ENCODE data around the gene OSGEP.

The OSGEP gene

DNA sequence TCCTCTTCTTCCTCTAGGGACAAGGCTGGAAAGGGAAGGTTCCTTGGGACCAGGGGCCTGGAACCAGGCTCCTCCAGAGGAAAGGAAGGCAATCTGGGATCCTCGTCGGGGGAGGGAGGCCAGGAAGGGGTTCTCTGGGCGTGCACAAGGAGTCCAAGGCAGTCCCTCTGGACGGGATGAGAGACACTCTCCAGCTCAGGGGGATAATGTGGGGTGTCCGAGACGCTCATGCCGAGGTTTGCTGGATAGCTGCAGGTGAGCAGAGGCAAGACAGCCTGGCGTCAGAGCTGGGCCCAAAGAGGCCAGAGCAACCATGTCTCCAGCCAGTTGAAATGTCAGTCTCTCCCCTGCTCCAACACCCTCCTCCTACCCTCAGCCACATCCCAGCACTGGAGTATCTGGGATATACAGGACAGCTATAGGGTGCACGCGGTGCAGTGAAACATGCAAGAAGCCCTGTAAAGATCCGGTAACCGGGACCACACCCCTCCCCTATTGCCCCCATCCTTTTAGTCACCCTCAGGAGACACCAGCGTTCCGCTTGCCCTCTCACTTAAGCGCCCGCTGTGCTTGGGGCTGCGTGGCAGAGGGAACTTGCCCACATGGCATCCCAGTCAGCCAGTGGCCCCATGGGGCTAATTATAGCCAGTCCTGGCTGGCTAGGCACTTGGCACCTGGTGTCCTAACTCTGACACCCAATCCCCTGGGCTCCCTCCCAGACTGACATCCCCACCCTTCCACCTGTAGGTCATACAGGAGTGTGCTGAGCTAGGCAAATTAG lies 18.8 kb downstream of the OSGEP start, which contains the start of gene KLHL33:
Gene KLHL33 (minus strand): TSS at position 585 of the 781 bp plus-strand sequence. CDS start 355 bp downstream, at position 230.
- Histone ChIP-seq H3K36me3 (ENCODE audit: insufficient read depth, low read length) (no peaks in the 10 kb centered on the region), H3K4me1 (ENCODE audit: insufficient read depth, low read length) (no peaks in the 10 kb centered on the region), H2AFZ (ENCODE audit: low read depth, low read length) (peak within 1 kb of the TSS; percentile 28), H3K4me3 (ENCODE audit: low read length) (no peak within 1 kb of the TSS), H3K9me3 (ENCODE audit: low read length) (peaks cover 2% of the 10 kb centered on the region), H3K27me3 (ENCODE audit: insufficient read depth, low read length) (peaks cover 40% of the 10 kb centered on the region)

DNA sequence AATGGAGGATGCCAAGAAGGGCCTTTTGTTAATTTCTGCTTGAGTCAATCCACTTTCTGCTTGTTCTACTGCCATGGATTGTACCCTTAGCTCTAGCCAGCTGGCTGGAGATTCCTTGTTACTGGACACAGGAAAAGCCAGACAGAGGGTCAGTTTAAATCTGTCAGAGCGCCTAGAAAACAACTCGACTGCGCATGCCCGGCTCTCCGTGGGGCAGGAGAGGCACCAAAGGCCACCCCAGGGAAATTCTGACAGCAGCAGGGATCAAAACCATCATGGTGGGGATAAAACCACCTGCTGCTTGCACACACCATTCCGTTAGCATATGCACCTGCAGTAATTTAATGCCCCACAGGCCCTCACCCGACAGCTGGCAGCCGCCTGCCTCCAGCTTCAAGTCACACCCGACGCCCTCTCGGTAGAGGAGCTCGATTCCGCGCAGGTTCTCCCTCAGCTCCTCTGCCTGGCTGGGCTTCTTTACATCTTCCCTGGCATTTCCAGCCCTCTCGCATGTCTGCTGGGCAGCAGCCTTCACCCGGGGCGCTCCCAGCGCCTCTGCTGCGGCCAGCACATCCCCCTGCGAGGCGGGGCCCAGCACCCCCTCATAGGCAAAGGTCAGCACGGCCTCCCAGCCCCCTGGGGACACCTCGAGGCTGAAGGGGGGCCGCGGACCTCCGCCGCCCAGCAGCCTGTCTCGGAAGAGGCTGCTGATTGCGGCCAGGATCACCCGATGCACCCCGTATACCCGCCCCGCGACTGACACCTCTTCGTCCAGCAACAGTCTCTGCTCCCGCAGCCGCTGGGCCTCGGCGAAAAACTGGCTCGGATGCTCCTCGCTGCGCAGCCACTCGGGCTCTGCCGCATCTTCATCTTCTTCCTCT lies 19.7 kb downstream of the OSGEP start:
- Histone ChIP-seq H3K27me3 (ENCODE audit: insufficient read depth, low read length) (peaks cover 40% of the 10 kb centered on the region), H3K4me1 (ENCODE audit: insufficient read depth, low read length) (no peaks in the 10 kb centered on the region), H3K36me3 (ENCODE audit: insufficient read depth, low read length) (no peaks in the 10 kb centered on the region), H3K9me3 (ENCODE audit: low read length) (peaks cover 2% of the 10 kb centered on the region), H2AFZ (ENCODE audit: low read depth, low read length) (peak overlapping the region; percentile 28), H3K4me3 (ENCODE audit: low read length) (no peak overlapping the region)

DNA sequence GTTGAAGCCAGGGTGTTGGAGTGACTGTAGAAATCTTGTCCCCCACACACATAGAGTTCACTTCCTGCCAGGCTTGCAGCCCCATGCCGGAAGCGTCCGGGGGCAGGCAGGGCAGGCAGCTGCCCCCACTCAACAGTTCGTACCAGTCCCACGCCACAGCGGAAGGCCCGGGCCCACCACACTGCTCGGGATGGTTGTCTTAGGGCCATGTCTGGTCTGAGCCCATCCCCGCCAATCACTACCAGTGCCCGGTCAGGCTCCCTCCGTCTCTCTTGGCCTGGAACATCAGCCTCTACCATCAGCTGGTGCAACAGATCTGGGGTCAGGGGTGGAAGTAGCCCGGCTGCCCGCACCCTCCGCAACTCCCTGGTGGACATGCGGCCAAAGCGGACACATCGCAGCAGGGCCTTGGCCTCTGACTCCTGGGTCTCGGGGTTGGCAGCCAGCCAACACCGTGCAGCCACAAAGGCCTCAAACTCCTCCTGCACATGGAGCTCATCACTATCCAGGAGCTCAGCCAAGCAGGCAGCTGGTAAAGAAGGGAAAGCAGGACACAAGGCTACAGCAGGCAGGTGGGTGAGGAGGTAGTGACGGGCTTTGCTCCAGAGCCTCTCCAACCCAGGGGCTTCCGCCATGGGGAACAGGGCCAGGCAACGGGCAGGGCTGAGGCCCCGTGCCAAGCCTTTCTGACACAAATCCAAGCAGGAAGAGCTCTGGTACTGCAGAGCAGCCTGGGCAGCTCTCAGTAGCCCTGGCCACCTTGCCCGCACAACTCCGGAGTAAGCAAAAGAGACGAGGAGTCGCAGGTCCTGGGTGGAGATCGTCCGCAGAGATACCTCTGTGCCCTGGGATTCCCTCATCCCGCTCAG lies 24.6 kb downstream of the OSGEP start:
- H3K36me3 ChIP-seq (ENCODE audit: insufficient read depth, low read length): no peaks in the 10 kb centered on the region
- H3K27me3 ChIP-seq (ENCODE audit: insufficient read depth, low read length): peaks cover 11% of the 10 kb centered on the region
- no peaks in the 10 kb centered on the region for H3K4me1 ChIP-seq (ENCODE audit: insufficient read depth, low read length)
- H2AFZ ChIP-seq (ENCODE audit: low read depth, low read length): no peak overlapping the region
- H3K4me3 ChIP-seq (ENCODE audit: low read length): no peak overlapping the region
- H3K9me3 ChIP-seq (ENCODE audit: low read length): no peaks in the 10 kb centered on the region

DNA sequence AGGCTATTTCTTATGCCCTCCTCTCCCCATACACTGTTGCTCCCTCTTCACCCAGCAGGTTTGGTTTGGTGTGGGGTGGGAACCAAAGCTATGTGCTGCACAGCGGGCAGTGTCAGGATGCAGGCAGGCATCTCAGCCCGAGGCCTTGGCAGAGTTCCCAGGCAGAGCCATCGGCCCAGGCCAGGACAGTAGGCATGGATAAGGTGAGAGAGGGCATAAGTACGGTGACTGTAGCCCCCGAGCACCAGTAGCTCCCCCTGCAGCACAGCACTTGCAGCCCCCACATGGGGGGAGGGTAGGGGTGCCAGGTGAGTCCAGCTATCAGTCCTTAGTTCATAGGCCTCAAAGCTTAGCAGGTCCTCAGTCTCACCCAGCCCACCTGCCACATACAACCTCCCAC lies 25.8 kb downstream of the OSGEP start:
- H2AFZ ChIP-seq (ENCODE audit: low read depth, low read length): no peak overlapping the region
- no peak overlapping the region for H3K4me3 ChIP-seq (ENCODE audit: low read length)
- H3K4me1 ChIP-seq (ENCODE audit: insufficient read depth, low read length): no peaks in the 10 kb centered on the region
- peaks cover 4% of the 10 kb centered on the region for H3K27me3 ChIP-seq (ENCODE audit: insufficient read depth, low read length)
- H3K9me3 ChIP-seq (ENCODE audit: low read length): no peaks in the 10 kb centered on the region
- no peaks in the 10 kb centered on the region for H3K36me3 ChIP-seq (ENCODE audit: insufficient read depth, low read length)

DNA sequence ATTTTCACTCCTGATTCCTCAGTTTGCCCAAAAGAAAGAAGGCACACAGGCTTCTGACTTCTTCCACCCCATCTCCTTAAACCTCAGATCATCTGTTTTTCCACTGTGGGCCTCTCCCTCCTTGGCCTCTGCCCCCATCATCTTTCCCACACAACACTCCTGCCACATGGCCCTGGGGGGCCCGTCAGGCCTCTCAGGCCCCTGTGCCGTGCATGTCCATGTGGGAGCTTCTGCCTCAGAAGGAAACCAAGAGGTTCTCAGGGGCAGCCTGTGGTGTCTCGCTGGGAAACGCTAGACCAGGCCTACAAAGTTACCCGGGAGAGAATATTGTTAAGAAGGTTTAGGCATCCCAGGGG lies 26.6 kb downstream of the OSGEP start:
- H3K4me1 ChIP-seq (ENCODE audit: insufficient read depth, low read length): no peaks in the 10 kb centered on the region
- no peak overlapping the region for H2AFZ ChIP-seq (ENCODE audit: low read depth, low read length)
- H3K27me3 ChIP-seq (ENCODE audit: insufficient read depth, low read length): no peaks in the 10 kb centered on the region
- no peaks in the 10 kb centered on the region for H3K9me3 ChIP-seq (ENCODE audit: low read length)
- no peaks in the 10 kb centered on the region for H3K36me3 ChIP-seq (ENCODE audit: insufficient read depth, low read length)
- H3K4me3 ChIP-seq (ENCODE audit: low read length): no peak overlapping the region

DNA sequence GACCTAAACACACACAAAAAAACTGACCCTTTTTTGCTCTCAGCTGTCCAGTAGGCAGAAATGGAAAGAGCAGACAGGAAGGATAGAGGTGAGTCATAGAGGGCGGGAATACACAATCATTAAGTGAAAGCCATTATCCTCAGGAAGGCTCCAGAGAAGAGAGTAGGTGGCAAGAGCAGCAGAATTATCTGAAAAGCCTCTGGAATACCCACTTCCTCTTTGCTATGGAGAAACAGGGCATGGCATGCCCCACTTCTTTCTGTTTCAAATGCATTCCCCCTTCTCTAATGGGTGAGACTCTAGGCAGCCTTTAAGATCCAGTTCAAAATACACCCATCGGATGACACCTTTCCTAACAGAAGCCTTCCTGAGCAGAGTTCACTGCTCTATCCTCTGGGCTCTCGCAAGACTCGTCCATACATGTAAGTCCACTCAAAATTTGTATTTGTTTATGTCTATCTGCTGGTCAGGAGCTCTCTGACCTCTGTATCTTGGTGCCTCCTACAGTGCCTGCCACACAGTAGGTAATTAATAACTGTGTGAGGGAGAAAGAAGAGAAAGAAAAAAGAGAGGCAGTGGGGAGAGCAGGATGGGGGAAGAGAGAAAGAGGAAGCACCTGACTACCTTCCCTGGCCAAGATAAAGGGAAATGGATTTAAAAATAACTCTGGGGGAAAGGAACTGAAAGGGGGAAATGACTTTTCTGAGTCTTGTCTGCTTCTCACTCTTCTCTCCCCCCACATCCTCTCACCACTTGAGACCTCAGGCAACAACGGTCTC lies 27.2 kb downstream of the OSGEP start:
- Histone ChIP-seq H3K36me3 (ENCODE audit: insufficient read depth, low read length) (no peaks in the 10 kb centered on the region), H3K9me3 (ENCODE audit: low read length) (no peaks in the 10 kb centered on the region), H2AFZ (ENCODE audit: low read depth, low read length) (no peak overlapping the region), H3K4me3 (ENCODE audit: low read length) (no peak overlapping the region), H3K27me3 (ENCODE audit: insufficient read depth, low read length) (no peaks in the 10 kb centered on the region), H3K4me1 (ENCODE audit: insufficient read depth, low read length) (no peaks in the 10 kb centered on the region)

DNA sequence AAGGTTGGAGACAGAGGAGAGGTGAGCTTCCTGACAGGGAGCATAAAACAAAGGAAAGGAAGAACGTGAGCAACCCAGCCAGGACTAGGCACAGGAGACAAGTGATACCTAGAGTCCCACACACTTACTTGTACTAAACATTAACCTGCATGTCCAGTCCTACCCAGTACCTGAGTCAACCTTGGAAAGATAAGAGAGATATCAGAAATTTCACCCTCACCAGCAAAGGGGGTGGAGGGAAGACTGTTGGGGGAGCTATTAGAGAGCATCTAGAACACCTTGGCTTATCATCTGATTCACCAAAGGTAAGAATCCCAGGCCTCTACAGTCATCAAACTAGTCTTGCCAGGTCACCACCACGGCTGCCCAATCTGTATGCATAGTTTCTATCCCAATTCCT lies 29.8 kb downstream of the OSGEP start:
- Histone ChIP-seq H3K4me3 (ENCODE audit: low read length) (no peak overlapping the region), H3K4me1 (ENCODE audit: insufficient read depth, low read length) (peaks cover 8% of the 10 kb centered on the region), H3K27me3 (ENCODE audit: insufficient read depth, low read length) (no peaks in the 10 kb centered on the region), H2AFZ (ENCODE audit: low read depth, low read length) (no peak overlapping the region), H3K36me3 (ENCODE audit: insufficient read depth, low read length) (no peaks in the 10 kb centered on the region), H3K9me3 (ENCODE audit: low read length) (no peaks in the 10 kb centered on the region)

DNA sequence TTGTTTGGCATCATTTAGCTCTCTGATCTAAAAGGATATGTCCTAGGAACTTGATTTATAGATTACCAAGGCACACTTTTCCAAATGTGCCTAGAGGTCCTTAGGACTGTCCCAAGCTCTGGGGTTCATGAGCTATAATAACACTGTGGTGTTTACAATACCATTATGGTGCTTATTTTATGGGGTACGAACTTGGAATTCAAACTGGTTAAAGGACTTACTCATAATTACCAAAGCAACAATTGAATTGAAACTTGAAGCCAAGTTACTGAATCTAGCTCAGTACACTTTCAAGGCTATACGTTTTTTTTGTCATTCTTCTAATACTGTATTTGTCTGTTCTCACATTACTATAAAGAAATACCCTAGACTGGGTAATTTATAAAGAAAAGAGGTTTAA lies 31.7 kb downstream of the OSGEP start:
- Histone ChIP-seq H2AFZ (ENCODE audit: low read depth, low read length) (no peak overlapping the region), H3K9me3 (ENCODE audit: low read length) (no peaks in the 10 kb centered on the region), H3K36me3 (ENCODE audit: insufficient read depth, low read length) (no peaks in the 10 kb centered on the region), H3K4me3 (ENCODE audit: low read length) (no peak overlapping the region), H3K27me3 (ENCODE audit: insufficient read depth, low read length) (peaks cover 11% of the 10 kb centered on the region), H3K4me1 (ENCODE audit: insufficient read depth, low read length) (peaks cover 8% of the 10 kb centered on the region)

DNA sequence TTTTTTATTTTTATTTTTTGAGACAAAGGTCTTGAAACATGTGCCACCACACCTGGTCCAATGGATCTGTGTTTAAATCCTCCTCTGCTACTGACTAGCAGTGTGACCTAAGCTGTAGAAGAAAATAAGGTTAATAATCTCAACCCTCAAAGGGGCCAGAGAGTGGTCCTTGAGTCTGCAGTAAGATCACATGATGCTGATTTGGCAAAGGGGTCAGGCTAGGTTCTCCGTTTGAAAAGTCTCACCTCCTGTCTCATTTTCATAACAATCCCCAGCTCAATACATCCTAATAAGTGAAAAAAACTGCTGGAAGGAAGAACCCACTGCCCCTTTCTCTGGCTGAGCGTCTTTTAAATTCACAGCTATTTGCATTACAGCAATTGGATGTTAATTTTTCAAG lies 33.3 kb downstream of the OSGEP start:
- H3K4me1 ChIP-seq (ENCODE audit: insufficient read depth, low read length): peaks cover 8% of the 10 kb centered on the region
- H3K9me3 ChIP-seq (ENCODE audit: low read length): no peaks in the 10 kb centered on the region
- H3K36me3 ChIP-seq (ENCODE audit: insufficient read depth, low read length): no peaks in the 10 kb centered on the region
- H2AFZ ChIP-seq (ENCODE audit: low read depth, low read length): no peak overlapping the region
- H3K4me3 ChIP-seq (ENCODE audit: low read length): no peak overlapping the region
- H3K27me3 ChIP-seq (ENCODE audit: insufficient read depth, low read length): peaks cover 11% of the 10 kb centered on the region

DNA sequence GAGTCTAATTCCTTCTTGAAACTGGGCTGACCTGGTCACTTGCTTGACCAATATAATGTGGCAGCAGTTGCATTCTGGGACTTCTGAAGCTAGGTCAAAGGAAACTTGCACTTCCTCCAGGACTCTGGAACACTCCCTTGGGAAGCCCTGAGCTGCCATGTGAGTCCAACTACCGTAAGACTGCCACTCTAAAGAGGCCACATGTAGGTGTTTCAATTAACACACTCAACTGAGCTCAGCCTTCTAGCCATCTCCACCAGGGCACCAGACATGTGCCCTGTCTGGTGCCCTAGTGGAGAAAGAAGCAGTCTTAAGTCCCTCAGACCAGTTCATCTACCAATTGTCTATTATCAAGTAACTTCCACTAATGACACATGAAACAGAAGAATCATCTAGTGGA lies 35.2 kb downstream of the OSGEP start:
- no peaks in the 10 kb centered on the region for H3K36me3 ChIP-seq (ENCODE audit: insufficient read depth, low read length)
- H2AFZ ChIP-seq (ENCODE audit: low read depth, low read length): no peak overlapping the region
- peaks cover 8% of the 10 kb centered on the region for H3K4me1 ChIP-seq (ENCODE audit: insufficient read depth, low read length)
- H3K27me3 ChIP-seq (ENCODE audit: insufficient read depth, low read length): peaks cover 11% of the 10 kb centered on the region
- H3K9me3 ChIP-seq (ENCODE audit: low read length): no peaks in the 10 kb centered on the region
- H3K4me3 ChIP-seq (ENCODE audit: low read length): no peak overlapping the region

DNA sequence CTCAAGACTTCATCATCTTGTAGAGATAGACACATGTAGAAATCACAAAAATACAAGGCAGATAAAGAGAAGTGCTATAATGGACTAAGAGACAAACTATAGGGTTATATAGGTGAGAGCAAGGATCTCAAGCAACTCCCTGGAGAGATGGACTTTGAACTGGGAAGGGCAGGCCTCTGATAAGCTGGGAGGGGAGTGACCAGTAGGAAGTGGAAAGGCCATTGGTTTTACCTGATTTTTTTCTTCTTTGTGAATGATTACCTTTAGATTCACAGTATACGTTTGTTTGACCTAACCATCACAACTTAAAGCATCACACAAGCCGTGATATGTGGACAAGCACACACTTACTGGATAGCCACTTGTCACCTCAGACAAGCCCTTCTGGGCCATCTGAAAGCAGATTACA lies 36.1 kb downstream of the OSGEP start:
- H3K4me3 ChIP-seq (ENCODE audit: low read length): no peak overlapping the region
- no peak overlapping the region for H2AFZ ChIP-seq (ENCODE audit: low read depth, low read length)
- H3K4me1 ChIP-seq (ENCODE audit: insufficient read depth, low read length): peaks cover 15% of the 10 kb centered on the region
- peaks cover 11% of the 10 kb centered on the region for H3K27me3 ChIP-seq (ENCODE audit: insufficient read depth, low read length)
- no peaks in the 10 kb centered on the region for H3K9me3 ChIP-seq (ENCODE audit: low read length)
- H3K36me3 ChIP-seq (ENCODE audit: insufficient read depth, low read length): no peaks in the 10 kb centered on the region
